Measurements from ENCODE around the gene ODF2.
A peak's percentile ranks its signal among the peaks of the same experiment; 100 is the strongest.
"Not testable (repeated sequence)": the region's sequence is repeated elsewhere in the genome, so short reads cannot be mapped to it uniquely, and the experiment has no call there.

Gene ODF2

DNA sequence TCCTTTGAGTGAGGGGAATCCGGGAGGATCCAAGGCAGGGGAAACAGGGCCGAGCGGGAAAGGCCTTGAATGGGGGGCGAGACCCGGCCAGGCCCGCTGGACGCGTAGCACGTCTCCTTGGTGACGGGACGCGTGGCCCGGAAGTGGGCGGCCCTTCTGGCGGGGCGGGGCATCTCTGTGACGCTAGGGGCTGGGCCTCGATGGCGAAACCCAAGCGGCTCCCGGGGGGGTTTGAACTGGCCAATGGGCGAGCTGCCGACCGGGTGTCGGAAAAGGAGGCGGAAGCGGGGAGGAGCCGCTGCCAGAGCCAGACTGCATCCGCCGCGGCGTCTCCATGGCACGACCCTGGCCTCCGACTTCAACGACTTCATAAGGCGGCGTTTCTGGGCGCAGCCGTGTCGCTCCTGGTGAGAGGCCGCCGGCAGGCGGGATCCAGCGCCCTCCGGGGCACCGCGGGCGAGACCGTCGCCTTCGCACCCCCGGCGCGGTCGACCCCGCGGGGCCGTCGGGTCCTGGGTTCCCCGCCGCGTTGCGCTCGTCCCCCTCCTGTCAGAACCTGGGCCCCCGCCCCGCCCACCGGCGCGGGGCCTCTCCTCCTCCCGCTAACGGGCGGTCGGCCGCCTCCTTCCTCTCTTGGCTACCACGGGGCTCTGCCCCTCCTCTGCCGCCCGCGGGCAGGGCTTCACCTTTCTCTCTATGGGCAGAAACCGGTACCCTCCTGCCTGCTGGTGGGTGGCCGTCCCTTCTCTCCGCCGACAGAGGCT, at the start of gene ODF2:
Gene ODF2 (plus strand): TSS at position 158 of the 764 bp plus-strand sequence. CDS start 86 bp downstream, at position 244.
- DNase-seq: peak; percentile 92

DNA sequence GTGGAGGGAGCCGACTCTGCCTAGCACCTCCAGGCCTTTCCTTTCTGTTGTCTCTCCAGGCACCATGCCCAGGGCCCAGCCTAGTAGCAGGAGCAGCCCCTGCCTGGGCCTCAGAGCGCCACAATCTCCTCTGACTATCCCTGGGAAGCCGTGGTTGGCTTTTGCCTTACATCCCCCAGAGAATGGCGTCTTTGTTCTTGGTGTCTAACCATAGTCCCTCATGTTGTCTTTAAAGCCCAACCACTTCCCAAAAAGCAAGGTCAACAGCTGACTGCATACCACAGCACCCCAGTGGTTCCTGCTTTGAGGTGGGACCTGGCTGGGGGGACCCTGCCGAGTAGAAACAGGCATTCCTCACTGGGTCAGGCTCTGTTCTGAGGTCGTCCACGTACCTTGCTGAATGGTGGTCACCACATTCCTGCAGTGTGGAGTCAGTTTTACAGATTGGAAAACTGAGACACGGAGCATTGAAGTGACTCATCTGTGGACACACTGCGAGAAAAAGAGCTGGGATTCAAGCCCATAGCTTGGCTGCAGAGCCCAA, 48.9 kb upstream of the ODF2 start:
- no peak for DNase-seq

DNA sequence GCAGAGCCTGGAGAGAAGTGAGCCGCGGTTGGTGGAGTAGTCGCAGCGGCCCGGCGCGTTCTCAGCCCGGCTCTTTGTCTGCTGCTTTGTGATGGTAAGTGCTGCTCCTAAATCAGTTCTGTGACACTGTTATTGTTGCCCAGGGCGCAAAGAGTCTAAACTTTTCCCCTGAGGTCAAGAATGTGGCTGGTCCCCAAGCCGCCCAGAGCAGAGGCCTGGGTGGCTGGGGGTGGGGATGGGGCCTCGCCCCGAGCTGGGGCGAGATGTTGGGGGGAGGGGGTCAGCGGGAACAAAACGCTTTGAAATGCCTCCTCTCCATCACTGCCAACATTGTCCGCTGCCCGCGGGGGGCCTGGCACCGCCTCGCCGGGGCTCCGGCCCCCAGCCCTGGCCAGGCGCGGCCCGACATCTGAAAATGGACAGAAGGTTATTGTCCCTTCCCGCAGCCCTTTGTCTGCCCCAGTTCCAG, 46.8 kb upstream of the ODF2 start:
- no peak for DNase-seq

DNA sequence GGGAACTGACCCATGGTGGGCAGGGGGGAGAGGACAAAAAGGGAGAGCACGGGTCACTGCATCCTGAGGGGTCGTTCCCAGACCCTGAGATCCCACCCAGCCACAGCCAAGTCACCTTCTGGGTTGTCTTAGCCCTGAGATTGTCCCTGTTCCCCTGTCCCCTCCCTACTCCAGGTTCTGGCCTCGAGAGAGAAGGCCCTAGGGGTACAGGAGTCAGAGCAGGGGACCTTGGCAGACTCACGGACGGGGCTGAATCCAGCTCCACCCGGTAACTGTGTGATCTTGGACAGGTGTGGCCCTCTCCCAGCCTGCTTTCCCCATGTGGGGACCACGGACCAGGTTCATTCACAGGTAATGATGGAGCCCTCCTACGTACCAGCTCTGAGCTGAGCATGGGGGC, 46.4 kb upstream of the ODF2 start:
- no peak for DNase-seq

DNA sequence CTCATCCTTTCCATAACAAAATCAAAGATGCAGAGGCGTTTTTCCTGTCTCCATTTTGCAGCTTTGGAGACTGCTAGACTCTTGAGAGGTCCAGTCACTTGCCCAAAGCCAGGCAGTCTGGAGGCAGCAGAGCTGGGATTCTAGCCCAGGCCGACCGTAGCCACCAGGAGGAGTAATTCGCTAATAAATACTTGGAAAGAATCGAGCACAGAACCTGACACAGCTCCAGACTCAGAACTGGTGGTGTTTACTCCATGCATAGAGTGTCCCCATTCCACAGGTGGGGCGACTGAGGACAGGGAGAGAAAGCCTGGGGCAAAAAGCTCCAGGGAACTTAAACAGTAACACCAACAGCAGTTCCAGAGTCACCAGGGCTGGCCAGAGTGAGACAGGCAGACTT, 45.8 kb upstream of the ODF2 start:
- no peak for DNase-seq

DNA sequence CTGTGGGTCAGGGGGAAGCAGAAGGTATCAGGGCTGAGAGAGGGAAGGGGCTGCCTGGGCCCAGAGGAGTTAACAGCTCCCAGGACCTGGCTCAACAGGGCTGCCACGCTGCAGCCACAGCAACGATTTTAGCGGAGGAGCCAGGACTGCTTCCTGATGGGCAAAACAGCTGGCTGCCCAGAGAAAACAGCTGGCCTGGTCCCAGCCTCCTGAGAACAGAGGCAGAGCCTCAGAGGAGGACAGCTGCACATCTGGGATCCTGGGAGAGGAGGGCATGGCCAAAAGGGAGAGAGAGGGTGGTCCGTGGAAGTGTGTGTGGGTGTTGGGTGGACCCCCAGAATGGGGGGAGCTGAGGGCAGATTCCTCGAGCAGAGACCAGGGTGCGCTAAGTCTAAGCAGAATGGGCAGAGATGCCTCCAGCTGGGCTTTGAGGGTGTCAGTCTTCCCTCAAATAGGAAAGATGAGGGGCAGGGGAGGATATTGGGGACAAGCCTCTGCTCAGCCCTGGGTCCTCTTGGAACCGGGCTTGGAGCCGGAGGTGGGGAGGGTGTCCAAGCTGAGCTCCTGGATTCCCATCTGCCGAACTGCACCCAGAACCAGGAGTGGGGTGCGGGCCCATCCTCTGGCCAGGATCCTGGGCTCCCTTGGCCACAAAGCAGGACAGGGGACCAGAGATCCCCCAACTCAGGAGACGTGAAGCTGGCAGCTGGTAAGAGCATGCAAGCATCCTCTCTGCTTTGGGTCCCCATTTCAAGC, 44.3 kb upstream of the ODF2 start:
- no peak for DNase-seq

DNA sequence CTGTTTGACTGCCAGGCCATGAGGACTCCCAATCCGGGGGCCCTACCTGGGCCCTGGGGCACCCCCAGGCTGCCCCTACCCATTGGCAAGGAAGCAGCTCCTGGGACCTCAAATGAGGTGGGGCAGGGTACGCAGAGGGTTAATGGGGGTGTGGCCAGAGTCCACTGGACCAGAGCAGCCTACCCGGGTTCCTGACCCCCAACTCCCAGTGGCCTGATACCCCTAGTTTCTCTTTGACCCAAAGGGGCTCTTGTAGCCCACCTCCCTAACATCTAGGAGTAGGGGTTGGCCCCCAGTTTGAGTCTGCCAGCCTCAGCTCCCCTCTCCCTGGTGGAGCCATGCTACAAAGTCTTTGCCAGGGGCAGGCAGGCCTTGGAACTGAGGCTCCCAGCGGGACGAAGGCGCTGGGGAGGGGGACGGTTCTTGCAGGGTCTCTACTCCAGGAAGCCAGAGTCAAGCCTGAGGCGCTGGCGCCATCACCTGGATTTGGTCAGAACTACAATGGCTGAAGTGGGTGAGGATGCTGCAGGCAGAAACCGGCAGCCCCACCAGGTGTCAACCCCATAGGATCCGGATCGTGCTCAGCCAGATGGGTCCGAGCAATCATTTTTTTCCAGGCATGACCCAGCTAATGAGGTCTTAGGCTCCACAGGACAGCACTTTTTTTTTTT, 43.6 kb upstream of the ODF2 start:
- DNase-seq: no peak

DNA sequence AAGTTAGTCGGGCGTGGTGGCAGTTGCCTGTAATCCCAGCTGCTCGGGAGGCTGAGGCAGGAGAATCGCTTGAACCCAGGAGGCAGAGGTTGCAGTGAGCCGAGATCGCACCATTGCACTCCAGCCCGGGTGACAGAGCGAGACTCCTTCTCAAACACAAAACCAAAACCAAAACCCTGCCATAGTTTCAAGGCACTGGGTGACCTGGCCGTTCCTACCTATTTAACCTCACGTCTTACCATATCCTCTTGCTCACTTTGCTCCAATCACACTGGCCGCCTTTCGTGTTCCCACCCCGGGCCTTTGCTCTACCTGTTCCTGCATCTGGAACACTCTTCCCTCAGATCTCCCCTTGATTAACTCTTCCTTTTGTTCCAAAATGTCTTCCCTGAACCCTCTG, 42.1 kb upstream of the ODF2 start:
- DNase-seq: not testable (repeated sequence)

DNA sequence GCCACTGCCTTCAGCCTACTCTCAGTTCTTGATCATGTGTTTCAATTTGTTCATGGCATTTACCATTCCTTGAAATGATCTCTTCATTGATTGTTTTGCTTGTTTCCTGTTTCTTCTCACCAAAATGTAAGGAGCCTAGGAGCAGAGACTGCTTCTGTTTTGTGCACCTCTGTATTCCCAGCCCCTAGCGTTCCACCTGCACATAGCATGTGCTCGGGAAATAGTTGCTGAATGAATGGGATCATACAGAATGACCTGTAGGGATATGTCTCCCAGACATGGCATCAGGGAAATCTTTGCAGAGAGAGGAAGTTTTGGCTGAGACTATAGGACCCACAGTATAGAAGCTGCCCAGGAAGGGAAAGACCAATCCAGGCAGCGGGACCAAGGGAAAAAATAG, 41.3 kb upstream of the ODF2 start:
- DNase-seq: no peak

DNA sequence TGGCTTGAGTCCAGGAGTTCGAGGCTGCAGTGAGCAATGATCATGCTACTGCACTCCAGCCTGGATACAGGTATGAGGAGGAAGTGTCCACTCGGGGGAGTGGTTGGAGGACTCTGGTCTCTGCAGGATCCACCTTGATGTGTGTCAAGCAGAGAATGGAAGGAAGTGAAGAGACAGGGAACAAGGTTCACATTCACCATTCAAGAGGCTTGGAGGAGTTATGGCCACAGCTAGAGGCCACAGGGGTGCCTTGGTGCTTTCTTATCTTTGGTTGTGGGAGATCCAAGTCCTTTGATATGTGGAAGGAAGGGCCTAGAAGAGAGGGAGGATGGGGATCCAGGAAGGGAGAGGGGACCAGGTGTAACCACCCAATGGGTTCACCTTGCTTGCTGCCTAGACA, 40.5 kb upstream of the ODF2 start:
- no peak for DNase-seq

DNA sequence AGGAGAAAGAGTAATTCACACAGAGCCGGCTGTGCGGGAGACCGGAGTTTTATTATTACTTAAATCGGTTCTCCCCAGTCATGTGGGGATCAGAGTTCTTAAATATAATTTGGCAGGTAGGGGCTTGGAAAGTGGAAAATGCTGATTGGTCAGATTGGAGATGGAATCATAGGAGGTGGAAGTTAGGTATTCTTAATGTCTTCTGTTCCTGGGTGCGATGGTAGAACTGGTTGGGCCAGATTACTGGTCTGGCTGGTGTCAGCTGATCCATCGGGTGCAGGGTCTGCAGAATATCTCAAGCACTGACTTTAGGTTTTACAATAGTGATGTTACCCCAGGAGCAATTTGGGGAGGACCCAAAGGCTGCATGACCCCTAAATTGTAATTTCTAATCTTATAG, 39.8 kb upstream of the ODF2 start:
- DNase-seq: no peak

DNA sequence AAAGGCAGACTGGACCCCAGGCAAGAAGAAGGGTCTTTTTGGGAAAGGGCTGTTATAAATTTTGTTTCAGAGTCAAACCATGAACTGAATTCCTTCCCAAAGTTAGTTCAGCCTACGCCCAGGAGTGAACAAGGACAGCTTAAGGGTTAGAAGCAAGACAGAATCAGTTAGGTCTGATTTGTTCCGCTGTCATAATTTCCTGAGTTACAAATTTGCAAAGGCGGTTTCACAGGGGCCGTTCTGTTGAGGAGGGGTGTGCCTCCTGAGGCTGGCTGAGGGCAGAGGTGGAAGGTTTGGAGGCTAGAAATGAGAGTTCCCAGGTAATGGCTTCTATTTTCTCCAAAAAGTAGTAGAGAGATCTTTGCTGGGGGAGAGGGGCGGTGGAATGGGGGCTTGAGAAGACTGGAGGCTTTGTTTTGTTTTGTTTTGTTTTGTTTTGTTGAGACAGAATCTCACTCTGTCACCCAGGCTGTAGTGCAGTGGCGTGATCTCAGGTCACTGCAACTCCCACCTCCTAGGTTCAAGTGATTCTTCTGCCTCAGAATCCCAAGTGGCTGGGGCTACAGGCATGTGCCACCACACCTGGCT, 39.3 kb upstream of the ODF2 start:
- DNase-seq: no peak

DNA sequence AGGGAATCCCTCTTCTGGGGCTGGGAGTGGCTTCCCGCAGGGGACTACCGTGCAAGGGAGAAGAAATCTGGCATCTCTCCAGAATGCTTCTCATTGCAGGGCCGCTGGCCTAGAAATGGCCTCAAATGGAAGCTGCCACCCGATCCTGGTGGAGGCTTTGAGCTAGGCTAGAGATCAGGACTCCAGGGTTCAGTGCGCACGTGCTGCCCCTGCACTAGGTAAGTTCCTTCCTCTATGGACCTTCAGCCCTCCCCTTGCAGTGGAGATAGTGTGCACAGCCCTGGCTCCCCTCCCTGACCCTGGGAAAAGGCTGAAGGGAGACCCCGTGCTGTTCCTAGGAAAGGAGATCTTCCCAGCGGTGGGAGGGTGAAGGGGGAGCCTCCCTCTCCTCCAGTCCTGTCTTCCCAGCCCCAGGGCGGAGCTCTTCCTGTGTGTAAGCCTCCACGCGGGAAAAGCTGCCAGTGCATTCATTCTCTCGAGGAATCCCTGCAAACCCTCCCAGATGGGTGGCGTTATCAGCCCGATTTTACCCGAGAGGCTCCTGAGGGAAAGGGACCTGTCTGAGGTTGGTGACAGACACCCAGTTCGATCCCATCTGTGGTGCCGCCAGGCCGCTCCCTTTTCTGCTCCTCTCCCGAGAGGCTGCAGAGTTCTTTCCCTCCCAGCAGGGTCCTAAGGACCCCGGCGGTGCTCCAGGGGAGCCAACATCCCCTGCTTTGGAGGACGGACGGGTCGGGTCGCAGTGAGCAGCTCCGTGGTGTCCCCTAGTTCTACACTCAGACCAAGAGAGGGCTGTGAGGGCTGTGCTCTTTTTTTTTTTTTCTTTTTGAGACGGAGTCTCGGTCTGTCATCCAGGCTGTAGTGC, 36.5 kb upstream of the ODF2 start:
- no peak for DNase-seq

DNA sequence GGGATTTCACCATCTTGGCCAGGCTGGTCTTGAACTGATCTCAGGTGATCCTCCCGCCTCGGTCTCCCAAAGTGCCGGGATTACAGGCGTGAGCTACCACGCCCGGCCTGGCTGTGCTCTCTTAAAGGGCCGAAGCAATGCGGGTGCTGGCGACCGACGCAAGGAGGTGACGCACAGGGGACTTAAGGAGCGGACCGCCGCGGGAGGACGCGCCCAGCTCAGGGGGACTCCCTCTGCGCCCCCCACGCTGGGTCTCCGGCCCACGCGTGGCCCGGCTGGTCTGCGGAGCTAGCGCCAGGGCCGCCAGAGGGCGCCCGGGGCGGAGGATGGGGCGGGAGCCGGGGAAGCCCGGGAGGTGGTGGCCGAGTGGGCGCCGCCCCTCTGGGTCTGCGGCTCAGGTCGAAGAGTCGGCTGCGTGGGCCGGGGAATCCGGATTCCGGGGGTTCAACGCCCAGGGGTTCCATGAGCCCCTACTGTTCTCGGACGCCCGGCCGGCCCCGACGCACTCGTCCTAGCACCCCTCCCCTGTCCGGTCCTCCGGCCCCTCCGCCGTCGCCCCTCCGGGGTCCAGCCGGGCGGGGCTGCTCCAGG, 35.7 kb upstream of the ODF2 start:
- peak; percentile 53 for DNase-seq

DNA sequence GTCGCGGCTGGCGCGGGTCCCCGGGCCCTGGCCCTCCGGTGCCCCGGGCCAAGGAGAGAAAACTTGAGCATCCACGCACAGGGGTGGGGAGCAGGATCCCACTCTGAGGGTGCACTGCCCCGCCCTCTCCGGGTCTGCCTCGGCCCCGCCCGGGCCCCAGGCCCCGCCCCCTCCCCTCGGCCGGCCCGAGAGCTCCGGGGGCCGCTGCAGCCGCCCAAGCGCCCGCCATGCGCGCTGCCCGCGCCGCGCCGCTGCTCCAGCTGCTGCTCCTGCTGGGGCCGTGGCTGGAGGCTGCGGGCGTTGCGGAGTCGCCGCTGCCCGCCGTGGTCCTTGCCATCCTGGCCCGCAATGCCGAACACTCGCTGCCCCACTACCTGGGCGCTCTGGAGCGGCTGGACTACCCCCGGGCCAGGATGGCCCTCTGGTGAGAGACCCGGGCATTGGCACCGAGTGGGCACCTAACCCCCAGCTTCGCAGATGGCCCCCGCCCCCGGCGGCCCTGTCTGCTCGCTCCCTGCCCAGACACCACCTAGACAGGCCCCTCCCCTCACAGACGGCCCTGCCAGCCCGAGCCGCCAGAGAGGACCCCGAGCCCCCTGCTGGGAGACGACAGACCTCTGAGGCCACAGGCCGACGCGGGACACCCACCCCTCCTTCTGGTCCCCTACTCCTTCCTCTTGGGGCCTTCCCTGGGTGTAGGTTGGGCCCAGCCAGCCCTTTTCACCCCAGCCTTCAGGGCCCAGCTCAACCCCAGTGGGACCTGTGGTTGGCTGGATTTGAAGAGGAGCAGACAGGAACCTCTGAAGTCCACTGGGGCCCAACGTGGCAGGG, 34.9 kb upstream of the ODF2 start, which contains the start of gene CERCAM:
Gene CERCAM (plus strand): TSS at position 207 of the 831 bp plus-strand sequence. CDS start 21 bp downstream, at position 228.
- peak; percentile 49 for DNase-seq

DNA sequence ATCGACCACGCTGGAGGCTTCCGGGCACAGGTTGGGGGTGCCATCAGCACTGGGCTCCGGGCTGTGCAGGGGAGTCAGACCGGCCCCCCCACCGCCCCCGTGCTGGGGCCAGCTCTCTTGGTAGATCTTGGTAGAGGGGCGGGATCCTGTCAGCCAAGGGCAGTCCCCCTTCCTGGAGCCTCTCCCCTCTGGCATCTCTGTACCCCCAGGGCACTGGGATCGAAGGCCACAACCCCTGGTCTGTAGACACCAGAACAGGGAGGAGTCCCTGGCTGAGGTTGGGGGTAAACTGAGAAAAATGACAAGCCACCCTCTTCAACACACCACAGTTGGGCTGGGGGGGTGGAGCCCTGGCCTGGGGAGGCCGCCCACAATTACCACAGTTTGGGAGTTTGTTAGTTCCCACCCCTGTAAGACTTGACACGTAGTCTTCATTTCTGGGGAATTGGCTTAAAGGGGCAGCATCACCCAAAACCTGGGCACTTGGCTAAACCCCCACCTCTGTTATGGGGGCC, 34.3 kb upstream of the ODF2 start:
- DNase-seq: no peak

DNA sequence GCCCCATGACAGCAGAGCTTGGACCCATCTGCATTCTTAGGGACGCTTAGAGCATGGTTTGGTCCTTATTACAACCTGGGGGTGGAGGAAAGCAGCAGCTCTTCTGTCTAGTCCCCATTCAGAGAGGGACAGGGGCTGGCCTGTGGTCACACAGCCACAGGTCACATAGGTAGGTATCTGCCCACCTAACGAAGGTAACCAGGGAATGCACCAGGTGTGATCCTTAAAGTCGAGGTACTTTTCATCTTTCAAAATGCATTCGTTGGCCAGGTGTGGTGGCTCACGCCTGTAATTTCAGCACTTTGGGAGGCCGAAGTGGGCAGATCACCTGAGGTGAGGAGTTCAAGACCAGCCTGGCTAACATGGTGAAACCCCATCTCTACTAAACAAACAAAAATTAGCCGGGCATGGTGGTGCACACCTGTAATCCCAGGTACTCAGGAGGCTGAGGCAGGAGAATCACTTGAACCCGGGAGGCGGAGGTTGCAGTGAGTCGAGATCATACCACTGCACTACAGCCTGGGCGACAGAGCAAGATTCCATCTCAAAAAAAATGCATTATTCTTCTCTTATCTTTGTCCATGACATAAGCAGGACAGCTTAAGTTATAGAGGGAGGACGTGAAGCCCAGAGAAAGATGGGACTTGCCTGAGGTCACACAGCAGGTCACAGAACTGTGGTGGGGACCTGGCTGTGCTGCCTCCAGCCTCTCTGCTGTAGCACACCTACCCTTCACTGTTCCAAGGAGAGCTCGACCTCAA, 33.6 kb upstream of the ODF2 start:
- not testable (repeated sequence) for DNase-seq

DNA sequence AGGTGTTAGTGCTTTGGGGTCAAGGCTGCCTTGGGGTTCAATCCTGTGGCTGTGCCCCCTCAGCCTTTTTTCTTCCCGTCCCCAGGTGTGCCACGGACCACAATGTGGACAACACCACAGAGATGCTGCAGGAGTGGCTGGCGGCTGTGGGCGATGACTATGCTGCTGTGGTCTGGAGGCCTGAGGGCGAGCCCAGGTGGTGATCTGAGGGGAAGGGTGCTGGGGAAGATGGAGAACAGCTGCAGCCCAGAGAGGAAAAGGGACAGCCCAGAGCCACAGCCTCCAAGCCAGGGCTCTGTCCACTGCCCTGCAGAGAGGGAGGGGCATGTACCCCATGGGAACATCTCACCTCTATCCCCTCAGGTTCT, 33.0 kb upstream of the ODF2 start:
- DNase-seq: no peak

DNA sequence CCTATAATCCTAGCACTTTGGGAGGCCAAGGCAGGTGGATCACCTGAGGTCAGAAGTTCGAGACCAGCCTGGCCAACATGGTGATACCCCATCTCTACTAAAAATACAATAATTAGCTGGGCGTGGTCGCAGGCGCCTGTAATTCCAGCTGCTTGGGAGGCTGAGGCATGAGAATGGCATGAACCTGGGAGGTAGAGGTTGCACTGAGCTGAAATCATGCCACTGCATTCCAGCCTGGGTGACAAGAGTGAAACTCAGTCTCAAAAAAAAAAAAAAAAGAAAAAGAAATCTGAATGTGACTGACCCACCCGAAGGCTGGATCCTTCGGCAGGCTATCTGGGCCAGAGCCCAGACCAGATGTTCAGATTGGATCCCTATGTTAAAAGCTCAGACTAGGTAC, 32.5 kb upstream of the ODF2 start:
- DNase-seq: not testable (repeated sequence)
